K562 (cell line): ENCODE data around the gene COPS6. TPM values are rescaled to one million over a fixed set of nuclear protein-coding genes. Genes with fewer than 3 reads are reported as not detected.

Experiments
- GATAD2A ChIP-seq: fragments of 450-650 bp; IDR thresholded peaks from 2 replicates; pipeline ENCODE4 v1.6.1; 2017
- HES1 ChIP-seq: fragments of 450-650 bp; IDR thresholded peaks from 2 replicates; pipeline ENCODE4 v1.6.1; 2016; ENCODE audit warnings: low read depth, mild to moderate bottlenecking, moderate library complexity
- KAT2B ChIP-seq: IDR thresholded peaks from one replicate; pipeline ENCODE4 v1.6.1; 2012; ENCODE audit warnings: low read depth, mild to moderate bottlenecking, control low read depth, inconsistent platforms, low read length, moderate library complexity
- NKRF ChIP-seq: fragments of 450-650 bp; IDR thresholded peaks from 2 replicates; pipeline ENCODE4 v1.6.1; 2016; ENCODE audit warnings: borderline replicate concordance
- NR2F6 ChIP-seq: fragments of 450-650 bp; formaldehyde crosslinking; IDR thresholded peaks from 2 replicates; pipeline ENCODE4 v1.4.0; 2020; ENCODE audit warnings: mild to moderate bottlenecking
- PHF8 ChIP-seq: fragments of 200-600 bp; sonication (generic); IDR thresholded peaks from 2 replicates; pipeline ENCODE4 v1.6.1; 2012; ENCODE audit warnings: mixed run types, mild to moderate bottlenecking, inconsistent platforms, low read length, moderate library complexity, borderline replicate concordance
- POLR2A ChIP-seq: fragments of 450-650 bp; conservative IDR thresholded peaks from 2 replicates; pipeline ENCODE4 v1.6.1; 2016
- POU5F1 ChIP-seq: fragments of 150-350 bp; IDR thresholded peaks from 2 replicates; pipeline ENCODE4 v1.6.1; 2014; ENCODE audit warnings: borderline replicate concordance, low read length, low read depth, mild to moderate bottlenecking; ENCODE audit not compliant: partially characterized antibody
- SMARCC2 ChIP-seq: fragments of 450-650 bp; IDR thresholded peaks from 2 replicates; pipeline ENCODE4 v1.6.1; 2017; ENCODE audit warnings: antibody characterized with exemption, moderate library complexity, mild to moderate bottlenecking, low read depth
- STAT6 ChIP-seq: sonication (generic); formaldehyde crosslinking; IDR thresholded peaks from 2 replicates; pipeline ENCODE4 v1.8.1; 2023; ENCODE audit warnings: mild to moderate bottlenecking, missing genetic modification reagents
- TAF9B ChIP-seq: fragments of 450-650 bp; IDR thresholded peaks from 2 replicates; pipeline ENCODE4 v1.6.1; 2018; ENCODE audit warnings: mild to moderate bottlenecking; ENCODE audit not compliant: partially characterized antibody
- TCF3 ChIP-seq: sonication (generic); formaldehyde crosslinking; IDR thresholded peaks from 2 replicates; pipeline ENCODE4 v1.4.0; 2020; ENCODE audit warnings: mild to moderate bottlenecking, missing genetic modification reagents
- YY1 ChIP-seq, 3 experiments: IDR thresholded peaks; 2 replicates each; pipeline ENCODE4 v1.6.1; 2011; ENCODE audit warnings: low read length in 2 of 3, mild to moderate bottlenecking in 2 of 3, moderate library complexity in 2 of 3, borderline replicate concordance in 1 of 3, control low read depth in 1 of 3, low read depth in 1 of 3; ENCODE audit not compliant: insufficient read depth in 3 of 3, insufficient replicate concordance in 2 of 3, control insufficient read depth in 1 of 3, insufficient read length in 1 of 3; ENCODE audit errors: extremely low read depth in 1 of 3
- ZBTB11 ChIP-seq, 3 experiments: fragments of 200-800 bp in 1 of 3; fragments of 250-450 bp in 1 of 3; fragments of 450-650 bp in 1 of 3; sonication (Bioruptor Pico) in 1 of 3; sonication (Bioruptor generic) in 1 of 3; formaldehyde crosslinking in 1 of 3; IDR thresholded peaks; 2 replicates each; pipeline versions ENCODE4 v1.6.1 to v1.8.0; 2016 to 2022; ENCODE audit warnings: mild to moderate bottlenecking in 2 of 3, missing genetic modification characterization in 2 of 3, missing compliant biosample characterization in 1 of 3, moderate library complexity in 1 of 3
- ZNF280B ChIP-seq: fragments of 250-450 bp; sonication (Bioruptor Pico); IDR thresholded peaks from 2 replicates; pipeline ENCODE4 v1.5.1; 2021; ENCODE audit warnings: mild to moderate bottlenecking
- ZNF589 ChIP-seq: fragments of 200-800 bp; sonication (Bioruptor generic); IDR thresholded peaks from 2 replicates; pipeline ENCODE4 v1.6.1; 2016; ENCODE audit warnings: low read depth, missing genetic modification characterization, missing compliant biosample characterization
- polyA plus RNA-seq, 8 experiments: library from polyadenylated mRNA; depleted of rRNA in 4 of 8; stranded (reverse) in 5 of 8; unstranded in 3 of 8; fragments of >200 nt; fragmentation: Nextera tagmentation in 2 of 8; fragmentation: Illumina TruSeq in 1 of 8; extraction: Ambion mirVana in 2 of 8; extraction: Trizol in 1 of 8; gene quantifications; 2 replicates each; pipeline versions ENCODE4 v1.2.1 to v1.2.3, GENCODE V29; 2011 to 2014; ENCODE audit warnings: inconsistent platforms in 1 of 8, missing spikeins in 1 of 8
- total RNA-seq, 7 experiments: library from RNA; depleted of rRNA in 6 of 7; stranded (reverse); fragments of >200 nt in 6 of 7; fragmentation: Illumina TruSeq in 2 of 7; extraction: Trizol in 2 of 7; gene quantifications; 2 replicates each; pipeline versions ENCODE4 v1.2.1 to v1.2.3, GENCODE V29; 2011 to 2021; ENCODE audit warnings: low replicate concordance in 1 of 7

Gene COPS6
- total and polyA plus RNA-seq, 9 of the 15 experiments (the other 6 are each of a cell fraction or from before 2014, with no cell fraction given) = 63.0 to 331 (median 168) TPM

GRCh38 chr7:100132697-100133151 is 44.0 kb downstream of the COPS6 start (continued):
- TF ChIP-seq PHF8 = no peak
- no peak for TF ChIP-seq POU5F1
- TF ChIP-seq STAT6 (CRISPR knock-in tag) = no peak
- no peak for TF ChIP-seq ZBTB11 (CRISPR knock-in tag; IDR thresholded peaks at IDR 0.05)
- TF ChIP-seq ZNF589 (CRISPR knock-in tag) = no peak
- TF ChIP-seq KAT2B = no peak
- TF ChIP-seq SMARCC2 = no peak
- TF ChIP-seq YY1 (IDR thresholded peaks at IDR 0.05; ENCODE audit: borderline replicate concordance in 1 of 3, control insufficient read depth in 1 of 3, extremely low read depth in 1 of 3, insufficient read depth in 3 of 3, insufficient read length in 1 of 3, insufficient replicate concordance in 2 of 3, low read depth in 1 of 3, low read length in 2 of 3) = no peak
- TF ChIP-seq NR2F6 (CRISPR knock-in tag) = no peak
- TF ChIP-seq TCF3 = peak; percentile 10; the same call in 1 of the 2 replicates
- no peak for TF ChIP-seq ZNF280B (CRISPR knock-in tag)
- TF ChIP-seq HES1 = no peak
- TF ChIP-seq NKRF = no peak
- no peak for TF ChIP-seq TAF9B
- TF ChIP-seq POLR2A = no peak
- no peak for TF ChIP-seq GATAD2A
